T1000 (cell line): Measurements from ENCODE around the gene GPC3.

Experiments
- DNase-seq: peaks from one replicate; lab custom pipeline; 2025; ENCODE audit warnings: mixed read lengths; lab: John Stamatoyannopoulos, UW

GPC3 gene

GRCh38 chrX:133840415-133840814 is 145.0 kb downstream of the GPC3 start:
- DNase-seq = no peak

GRCh38 chrX:133838761-133839676 is 146.4 kb downstream of the GPC3 start:
- no peak for DNase-seq

GRCh38 chrX:133837091-133837490 is 148.3 kb downstream of the GPC3 start:
- DNase-seq = no peak

- DNase-seq = no peak
These were observed 148.8 kb downstream of the GPC3 start for GRCh38 chrX:133836561-133836960.

GRCh38 chrX:133834771-133835170 is 150.6 kb downstream of the GPC3 start:
- no peak for DNase-seq

- no peak for DNase-seq
These were observed 165.8 kb downstream of the GPC3 start for GRCh38 chrX:133819546-133819945.

- DNase-seq = no peak
These were observed 167.4 kb downstream of the GPC3 start for GRCh38 chrX:133818019-133818418.

- no peak for DNase-seq
These were observed 169.9 kb downstream of the GPC3 start for GRCh38 chrX:133815496-133815895.

GRCh38 chrX:133813971-133814370 is 171.4 kb downstream of the GPC3 start:
- no peak for DNase-seq

GRCh38 chrX:133812402-133812801 is 173.0 kb downstream of the GPC3 start:
- DNase-seq = no peak

- DNase-seq = no peak
These were observed 174.5 kb downstream of the GPC3 start for GRCh38 chrX:133810925-133811324.

GRCh38 chrX:133804072-133804471 is 181.3 kb downstream of the GPC3 start:
- DNase-seq = no peak

- no peak for DNase-seq
These were observed 189.1 kb downstream of the GPC3 start for GRCh38 chrX:133796282-133796681.

- DNase-seq = no peak
These were observed 191.3 kb downstream of the GPC3 start for GRCh38 chrX:133794126-133794525.

GRCh38 chrX:133793626-133794025 is 191.8 kb downstream of the GPC3 start:
- no peak for DNase-seq

GRCh38 chrX:133792198-133792953 is 193.0 kb downstream of the GPC3 start:
- peak; percentile 16 for DNase-seq

GRCh38 chrX:133789829-133790228 is 195.6 kb downstream of the GPC3 start:
- DNase-seq = no peak

GRCh38 chrX:133786382-133786781 is 199.0 kb downstream of the GPC3 start:
- DNase-seq = no peak

- DNase-seq = no peak
These were observed 202.1 kb downstream of the GPC3 start for GRCh38 chrX:133783274-133783673.

- no peak for DNase-seq
These were observed 204.2 kb downstream of the GPC3 start for GRCh38 chrX:133781174-133781573.

- DNase-seq = no peak
These were observed 209.3 kb downstream of the GPC3 start for GRCh38 chrX:133776072-133776471.

GRCh38 chrX:133774807-133775206 is 210.6 kb downstream of the GPC3 start:
- DNase-seq = no peak

- DNase-seq = no peak
These were observed 214.2 kb downstream of the GPC3 start for GRCh38 chrX:133771086-133771646.
